IPS-18c (cell line): Measurements from ENCODE around the gene OR6B3.

Source experiments
- H3K4me3 ChIP-seq: 2 replicates; pipeline ENCODE4 v1.7.0; 2013; ENCODE audit warnings: low read depth, mild to moderate bottlenecking, low read length, moderate library complexity; ENCODE audit not compliant: insufficient read depth
- H3K9me3 ChIP-seq: one replicate; pipeline ENCODE4 v1.6.1; 2013; ENCODE audit warnings: mild to moderate bottlenecking, low read length, moderate library complexity; ENCODE audit not compliant: control insufficient read depth, insufficient read depth

OR6B3 gene

DNA sequence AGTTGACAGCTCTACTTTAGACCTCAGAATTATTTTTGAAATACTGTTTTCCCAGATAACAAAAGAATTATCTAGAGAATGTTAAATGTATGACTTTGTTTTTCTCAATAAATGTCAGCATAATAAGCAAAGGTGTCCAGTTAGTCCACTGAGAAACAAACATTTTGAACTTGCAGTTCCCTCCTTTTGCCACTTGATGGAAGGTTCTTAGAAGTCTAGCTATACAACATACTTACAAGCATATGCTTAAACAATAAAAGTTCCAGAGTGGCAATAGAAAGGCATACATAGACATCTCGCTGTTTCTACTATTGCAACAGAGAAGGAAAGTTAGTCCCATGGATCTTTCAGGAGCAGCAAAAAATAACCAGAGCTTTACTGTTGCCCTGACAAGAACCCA, 40.0 kb downstream of the OR6B3 start:
- no peaks in the 10 kb centered on the region for H3K9me3 ChIP-seq
- H3K4me3 ChIP-seq: no peak overlapping the region

DNA sequence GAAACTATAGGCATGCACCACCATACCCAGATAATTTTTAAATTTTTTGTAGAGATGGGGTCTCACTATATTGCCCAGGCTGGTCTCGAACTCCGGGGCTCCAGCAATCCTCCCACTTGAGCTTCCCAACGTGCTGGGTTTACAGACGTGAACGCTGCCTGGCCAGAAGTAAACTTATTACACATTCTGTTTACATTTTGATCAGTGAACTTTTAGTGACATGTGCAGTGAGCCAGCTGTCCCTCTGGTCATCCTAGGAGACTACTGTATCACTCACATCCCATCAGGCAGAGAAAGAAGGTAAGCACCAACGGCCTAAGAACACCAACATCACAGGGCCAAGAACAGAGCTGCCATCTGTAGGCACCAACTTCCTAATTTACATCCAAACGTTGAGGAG, 50.3 kb downstream of the OR6B3 start:
- H3K9me3 ChIP-seq: no peaks in the 10 kb centered on the region
- no peak overlapping the region for H3K4me3 ChIP-seq

DNA sequence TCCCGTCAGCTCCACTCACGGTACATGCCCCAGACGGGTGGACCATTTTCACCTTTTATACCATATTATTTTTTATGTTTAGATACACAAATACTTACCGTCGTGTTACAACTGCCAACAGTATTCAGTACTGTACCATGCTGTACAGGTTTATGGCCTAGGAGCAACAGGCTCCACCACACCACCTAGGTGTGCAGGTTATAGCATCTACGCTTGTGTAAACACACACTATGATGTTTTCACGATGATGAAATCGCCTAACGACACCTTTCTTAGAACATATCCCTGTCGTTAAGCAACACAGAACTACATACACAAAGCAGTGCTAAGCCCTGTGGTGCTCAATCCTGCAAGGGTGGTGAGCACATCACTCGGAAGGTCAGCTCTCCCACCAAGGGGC, 52.6 kb downstream of the OR6B3 start:
- Histone ChIP-seq H3K4me3 (no peak overlapping the region), H3K9me3 (no peaks in the 10 kb centered on the region)

DNA sequence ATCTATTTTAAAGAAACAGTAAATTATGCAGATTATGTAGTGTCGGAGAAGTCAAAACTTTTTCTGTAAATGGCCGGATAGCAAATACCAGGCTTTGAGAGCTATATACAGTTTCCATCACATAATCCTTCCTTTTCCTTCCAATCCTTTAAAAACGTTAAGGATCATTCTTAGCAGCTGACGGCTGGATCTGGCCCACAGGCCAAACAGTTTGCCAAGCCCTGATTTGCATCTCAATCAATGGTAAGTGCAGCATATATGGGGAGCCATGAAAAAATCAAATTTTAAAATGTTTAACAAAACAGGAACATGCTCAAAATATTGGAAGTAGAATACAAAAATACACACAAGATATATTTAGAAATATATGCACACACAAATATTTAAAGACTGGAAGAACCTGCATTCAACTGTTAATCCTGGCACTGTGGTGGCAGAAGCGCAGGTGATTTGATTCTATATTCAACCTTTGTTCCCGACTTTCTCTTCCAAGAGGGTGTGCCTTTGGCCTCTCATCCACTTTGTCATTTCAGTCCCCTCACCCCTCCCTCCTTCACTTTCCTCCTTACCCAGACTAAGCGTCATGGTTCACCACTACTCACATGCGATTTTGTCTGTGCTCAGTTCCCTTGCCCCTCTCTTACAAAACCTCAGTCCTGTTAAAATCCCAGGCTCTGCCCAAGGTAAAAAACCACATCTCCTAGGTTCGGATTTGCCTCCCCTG, 55.5 kb downstream of the OR6B3 start:
- H3K9me3 ChIP-seq: no peaks in the 10 kb centered on the region
- no peak overlapping the region for H3K4me3 ChIP-seq
